DMS 273 (cell line): Measurements from ENCODE around the gene MEA1.
"Not testable (repeated sequence)": the region's sequence is repeated elsewhere in the genome, so short reads cannot be mapped to it uniquely, and the experiment has no call there.

Experiments
- DNase-seq: peaks from one replicate; lab custom pipeline; 2025; ENCODE audit not compliant: unreplicated experiment; lab: John Stamatoyannopoulos, UW

The MEA1 gene

GRCh38 chr6:43013843-43014433 lies at the start of gene MEA1, which contains the start of gene KLHDC3:
TSS of gene MEA1 (minus strand) at chr6:43013946. CDS start at chr6:43013813, 133 bp downstream.
TSS of gene KLHDC3 (plus strand) at chr6:43014249. CDS start at chr6:43017193, 2,944 bp downstream.
- DNase-seq, result peak; percentile 100

DNA sequence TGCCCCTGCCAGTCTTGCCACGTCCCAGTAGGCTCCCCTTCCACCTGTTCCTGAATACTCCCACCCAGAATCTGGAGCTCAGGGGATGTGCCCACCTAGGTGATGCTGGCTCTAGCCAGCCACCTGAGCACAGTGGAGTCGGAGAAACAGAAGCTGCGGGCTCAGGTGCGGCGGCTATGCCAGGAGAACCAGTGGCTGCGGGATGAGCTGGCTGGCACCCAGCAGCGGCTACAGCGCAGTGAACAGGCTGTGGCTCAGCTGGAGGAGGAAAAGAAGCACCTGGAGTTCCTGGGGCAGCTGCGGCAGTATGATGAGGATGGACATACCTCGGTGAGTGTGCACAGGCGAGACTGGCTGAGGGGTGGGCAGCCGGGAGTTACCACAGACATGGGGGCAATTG lies 49.1 kb upstream of the MEA1 start:
- no peak for DNase-seq

- DNase-seq, result no peak
Measured at GRCh38 chr6:43061861-43062260, 48.1 kb upstream of the MEA1 start.

- DNase-seq, result no peak
Measured at GRCh38 chr6:43060755-43061633, 47.2 kb upstream of the MEA1 start.

- peak; percentile 58 for DNase-seq
Measured at GRCh38 chr6:43060034-43060754, 46.4 kb upstream of the MEA1 start.

DNA sequence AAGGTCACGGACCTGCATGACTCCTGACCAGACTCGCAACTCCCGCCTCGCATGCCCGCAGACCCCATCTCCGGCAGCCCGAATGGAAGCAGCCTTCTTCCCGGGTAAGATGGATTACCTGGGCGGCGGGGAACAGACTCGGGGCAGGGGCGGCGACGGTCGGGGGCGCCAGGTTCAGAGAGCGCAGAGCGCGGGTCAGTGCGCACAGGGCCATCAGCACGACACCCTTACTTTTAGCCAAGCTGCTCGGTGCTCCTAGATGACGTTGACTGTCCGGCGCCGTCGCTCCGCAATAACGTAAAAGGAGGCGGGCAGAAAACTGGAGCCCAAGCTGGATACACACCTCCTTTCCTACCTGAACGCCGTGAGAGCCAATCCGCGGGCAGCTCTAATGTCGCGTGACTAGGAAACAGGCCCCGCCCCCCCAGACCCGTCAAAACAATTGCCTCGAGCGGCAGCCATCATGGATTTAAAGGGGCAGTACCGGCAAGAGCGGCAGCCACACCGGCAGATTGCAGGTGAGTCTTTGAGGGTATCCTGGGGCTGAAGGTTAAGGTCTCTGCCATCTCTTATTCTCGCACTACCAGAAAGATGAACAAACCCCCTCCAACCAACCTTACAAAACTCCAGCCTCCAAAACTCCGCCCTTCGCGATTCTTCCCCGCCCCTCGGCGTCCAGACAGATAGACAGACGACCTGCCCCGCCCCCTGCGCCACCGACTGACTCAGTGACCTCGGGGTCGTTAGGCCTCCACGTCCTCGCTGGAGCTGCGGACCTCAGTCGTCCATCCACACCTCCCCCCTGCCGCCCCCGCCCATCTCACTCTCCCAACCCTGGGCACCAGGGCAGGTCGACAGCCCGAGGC lies 45.7 kb upstream of the MEA1 start, which contains the start of the genes KLC4 and MRPL2:
KLC4 (plus strand) TSS at position 464 of the 866 bp plus-strand sequence. CDS start 1,705 bp downstream, outside the sequence.
MRPL2 (minus strand) TSS at position 267 of the 866 bp plus-strand sequence; CDS start at position 214, 53 bp downstream.
- peak; percentile 99 for DNase-seq

- no peak for DNase-seq
Measured at GRCh38 chr6:43058531-43058930, 44.8 kb upstream of the MEA1 start.

- DNase-seq, result no peak
Measured at GRCh38 chr6:43055966-43056365, 42.2 kb upstream of the MEA1 start.

- peak; percentile 35 for DNase-seq
Measured at GRCh38 chr6:43054206-43054943, 40.6 kb upstream of the MEA1 start.

DNA sequence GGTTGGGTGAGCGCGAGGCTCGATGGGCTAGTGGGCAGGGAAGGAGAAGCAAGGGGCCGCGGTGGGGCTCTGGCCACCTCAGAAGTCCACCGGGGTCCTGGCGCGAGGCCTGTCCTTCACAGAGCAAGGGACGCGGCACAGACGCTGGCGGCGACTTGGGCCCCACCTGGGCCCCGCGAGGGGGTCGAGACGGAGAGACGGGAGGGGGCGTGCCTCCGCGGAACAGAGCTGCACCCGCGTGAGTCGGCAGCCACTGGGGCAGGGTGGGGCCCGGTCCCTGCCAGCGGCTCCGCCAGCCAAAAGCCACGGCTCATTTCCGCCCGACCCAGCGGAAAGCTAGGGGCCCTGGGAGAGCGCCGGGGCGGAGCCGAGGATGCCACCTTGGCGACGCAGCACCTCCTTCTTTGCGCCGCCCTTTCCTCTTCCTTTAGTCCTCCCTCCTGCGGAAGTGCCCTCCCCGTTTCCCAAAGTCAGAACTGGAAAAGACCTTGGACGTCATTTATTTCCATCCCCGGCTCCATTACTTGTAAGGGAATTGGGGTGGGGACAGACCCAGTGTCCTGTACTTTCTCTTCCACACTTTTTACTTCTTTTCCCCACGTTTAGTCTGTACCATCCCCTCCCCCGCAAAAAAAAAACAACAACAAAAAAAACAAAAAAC lies 39.9 kb upstream of the MEA1 start, which contains the start of gene CUL7:
CUL7 (minus strand) TSS at position 307 of the 661 bp plus-strand sequence. CDS start 1,063 bp downstream, outside the sequence.
- DNase-seq, result peak; percentile 99

GRCh38 chr6:43052842-43053544 lies 39.2 kb upstream of the MEA1 start:
- DNase-seq, result peak; percentile 59

GRCh38 chr6:43052225-43052841 lies 38.6 kb upstream of the MEA1 start:
- no peak for DNase-seq

DNA sequence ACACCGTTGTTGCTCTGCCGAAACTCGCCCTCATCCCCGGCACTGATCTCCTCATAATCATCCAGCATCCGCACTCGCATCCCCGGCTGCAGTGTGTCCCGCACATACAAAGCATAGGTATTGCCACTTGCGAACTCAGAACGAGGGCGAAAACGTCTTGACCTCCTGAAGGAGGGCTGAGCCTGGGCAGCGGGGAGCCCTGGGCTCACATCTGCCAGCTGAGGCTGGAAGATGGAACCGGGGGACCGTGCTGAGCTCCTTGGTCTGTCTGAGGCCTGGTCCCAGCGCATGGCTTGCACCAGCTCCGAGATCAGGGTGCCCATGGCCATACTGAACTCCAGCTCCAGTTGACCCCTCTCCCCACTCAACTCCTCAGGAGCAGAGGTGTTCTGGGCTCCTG lies 37.2 kb upstream of the MEA1 start:
- DNase-seq, result no peak

DNA sequence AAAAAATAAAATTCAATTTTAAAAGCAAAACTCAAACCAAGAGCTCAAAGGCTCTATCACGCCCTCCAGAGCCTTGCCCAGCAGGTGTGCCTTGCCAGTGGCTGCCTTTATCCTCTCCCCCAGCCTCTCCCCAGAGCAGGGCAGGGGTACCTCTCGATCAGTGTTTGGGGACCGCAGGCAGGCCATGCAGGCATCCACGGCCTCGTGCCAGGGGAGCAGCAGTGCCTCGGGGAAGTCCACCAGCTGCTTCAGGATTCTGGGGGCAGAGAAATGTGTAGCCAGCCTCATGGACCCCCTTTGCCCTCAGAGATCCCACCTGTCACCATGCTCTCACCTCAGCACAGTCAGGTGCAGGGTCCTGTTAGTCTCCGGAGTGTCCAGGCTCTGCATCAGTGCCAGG lies 34.3 kb upstream of the MEA1 start:
- no peak for DNase-seq

DNA sequence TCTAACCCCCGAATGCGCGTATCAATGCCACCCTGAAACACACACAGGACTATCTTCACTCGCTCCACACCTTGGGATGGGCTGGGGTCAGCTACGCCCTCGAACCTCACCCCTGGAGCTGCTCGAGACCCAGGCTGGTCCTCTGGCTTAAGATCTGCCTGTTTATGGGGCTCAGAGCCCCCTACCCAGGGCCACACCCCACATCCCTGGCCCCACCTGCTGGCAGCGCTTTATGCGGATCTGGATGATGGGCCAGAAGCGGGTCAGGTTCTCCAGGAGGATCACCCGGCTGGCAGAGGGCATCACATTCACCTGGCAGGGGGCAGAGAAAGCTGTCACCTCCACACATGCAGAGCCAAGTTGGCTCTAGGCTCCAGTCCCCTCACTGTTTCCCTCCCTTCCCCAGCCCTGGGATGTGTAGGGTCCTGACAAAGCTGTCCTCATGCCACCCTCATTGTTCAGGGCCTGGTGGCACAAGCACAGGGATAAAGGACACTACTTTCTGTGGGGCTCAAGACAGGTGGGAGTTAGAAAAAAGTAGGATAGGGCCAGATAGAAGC lies 31.7 kb upstream of the MEA1 start:
- no peak for DNase-seq

- DNase-seq, result no peak
Measured at GRCh38 chr6:43043310-43043709, 29.6 kb upstream of the MEA1 start.

GRCh38 chr6:43041475-43041874 lies 27.7 kb upstream of the MEA1 start:
- DNase-seq, result not testable (repeated sequence)
